Stimulated activated CD4-positive, alpha-beta T cell treated with anti-CD3 and anti-CD28 coated beads, TNF-alpha, amount 100 ng/mL, for 1 hour (primary cell): ENCODE data around the gene STT3B.
"Not testable (repeated sequence)": the region's sequence is repeated elsewhere in the genome, so short reads cannot be mapped to it uniquely, and the experiment has no call there.

ENCODE experiments used
- DNase-seq, 3 donors: peaks; one replicate each; pipeline ENCODE4 v3.0.0-alpha.2; 2020; ENCODE audit warnings: low read depth in 3 of 3, low spot score in 1 of 3

STT3B gene

GRCh38 chr3:31590650-31591049, 57.9 kb downstream of the STT3B start:
- DNase-seq = no peak

GRCh38 chr3:31592764-31593163, 60.0 kb downstream of the STT3B start:
- no peak for DNase-seq

DNA sequence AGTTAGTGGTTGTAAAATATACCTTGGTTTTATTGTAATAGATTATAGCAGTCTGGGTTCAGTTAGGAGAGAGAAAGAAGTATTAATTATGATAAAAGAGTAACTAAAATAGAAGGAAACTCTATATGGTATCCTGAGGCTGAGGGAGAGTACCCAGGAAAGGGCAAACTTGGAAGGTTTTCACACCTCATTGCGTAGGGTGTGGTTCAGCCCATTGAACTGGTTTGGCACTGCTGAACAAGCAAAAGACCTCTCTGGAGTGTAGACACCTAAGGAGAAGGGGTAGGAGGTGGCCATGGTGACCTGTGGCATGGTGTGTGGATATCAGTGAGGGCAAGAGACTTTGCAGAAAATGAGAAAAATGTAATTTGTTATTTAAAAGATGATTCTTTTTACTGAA, 63.5 kb downstream of the STT3B start:
- DNase-seq = no peak

- DNase-seq = no peak
These were observed 67.7 kb downstream of the STT3B start for GRCh38 chr3:31600431-31600830.

DNA sequence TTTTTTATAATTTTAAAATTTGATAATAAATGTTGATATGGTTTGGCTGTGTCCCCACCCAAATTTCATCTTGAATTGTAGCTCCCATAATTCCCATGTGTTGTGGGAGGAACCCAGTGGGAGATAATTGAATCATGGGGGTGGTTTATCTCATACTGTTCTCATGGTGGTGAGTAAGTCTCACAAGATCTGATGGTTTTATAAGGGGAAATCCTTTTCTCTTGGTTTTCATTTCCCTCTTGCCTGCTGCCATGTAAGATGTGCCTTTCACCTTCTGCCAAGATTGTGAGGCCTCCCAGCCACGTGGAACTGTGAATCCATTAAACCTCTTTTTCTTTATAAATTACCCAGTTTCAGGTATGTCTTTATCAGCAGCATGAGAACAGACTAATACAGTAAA, 72.6 kb downstream of the STT3B start:
- not testable (repeated sequence) for DNase-seq

- DNase-seq = no peak
These were observed 73.7 kb downstream of the STT3B start for GRCh38 chr3:31606453-31606852.

DNA sequence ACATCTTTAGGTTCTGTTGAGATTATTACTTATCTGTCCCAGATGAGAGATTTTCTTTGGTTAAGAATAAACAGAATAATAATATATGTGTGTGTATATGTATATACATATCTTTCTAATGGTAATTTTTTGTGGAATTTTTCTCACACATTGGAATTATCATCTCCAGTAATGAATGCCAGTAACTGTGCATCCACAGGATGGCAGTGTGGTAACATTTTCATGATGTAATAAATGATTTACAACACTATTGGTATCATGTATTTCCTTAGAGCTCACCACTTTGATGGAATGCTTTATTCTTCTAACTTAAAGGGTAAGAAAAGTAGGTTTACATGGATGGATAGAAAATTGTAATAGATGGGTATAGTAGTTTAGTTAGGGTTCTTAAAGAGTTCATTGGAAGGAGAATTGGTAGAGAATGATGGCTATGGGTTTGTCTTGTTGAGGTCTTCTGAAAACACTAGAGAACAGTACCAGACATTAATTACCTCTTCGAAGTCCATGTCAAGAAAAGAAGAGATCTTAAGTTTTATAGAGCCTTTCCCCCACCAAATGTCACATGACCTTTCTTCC, 78.1 kb downstream of the STT3B start:
- DNase-seq = no peak

GRCh38 chr3:31613177-31613576, 80.5 kb downstream of the STT3B start:
- DNase-seq = no peak

DNA sequence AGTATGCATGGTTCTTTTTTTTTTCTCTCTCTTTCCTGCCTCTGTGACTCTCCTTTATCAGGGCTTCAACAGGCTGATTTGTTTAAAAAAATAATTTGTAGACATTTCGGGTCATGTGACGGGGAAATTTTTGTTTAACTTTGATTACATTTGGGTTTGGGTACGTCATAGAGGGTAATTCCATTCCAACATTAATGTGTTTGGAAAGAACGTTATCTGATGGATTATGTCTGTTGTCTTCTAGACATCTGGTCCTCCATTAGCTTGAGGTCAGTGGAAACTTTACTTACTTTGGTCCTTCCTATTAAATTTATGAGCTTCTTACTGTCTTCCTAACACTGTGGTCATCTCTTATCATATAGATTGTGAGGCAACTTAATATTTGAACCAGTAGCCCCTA, 80.9 kb downstream of the STT3B start:
- DNase-seq = no peak

GRCh38 chr3:31614162-31614921, 81.6 kb downstream of the STT3B start:
- DNase-seq = no peak

GRCh38 chr3:31615071-31615875, 82.5 kb downstream of the STT3B start:
- DNase-seq = no peak

DNA sequence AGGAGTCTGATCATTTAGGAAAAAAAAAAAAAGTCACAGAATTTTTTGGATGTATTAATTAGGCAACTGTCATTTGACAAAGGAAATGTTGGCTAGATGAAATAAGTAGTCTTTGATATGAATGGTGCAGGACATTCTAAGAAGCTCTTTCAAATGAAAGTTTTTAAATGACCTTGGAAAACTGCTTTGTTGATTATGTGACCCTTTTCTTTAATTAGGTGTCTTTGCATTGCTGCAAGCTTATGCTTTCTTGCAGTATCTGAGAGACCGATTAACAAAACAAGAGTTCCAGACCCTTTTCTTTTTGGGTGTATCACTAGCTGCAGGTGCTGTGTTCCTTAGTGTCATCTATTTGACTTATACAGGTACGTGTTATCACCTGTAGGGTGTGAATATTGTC, 84.0 kb downstream of the STT3B start:
- no peak for DNase-seq

GRCh38 chr3:31620656-31621055, 87.9 kb downstream of the STT3B start:
- no peak for DNase-seq

GRCh38 chr3:31621314-31621713, 88.6 kb downstream of the STT3B start:
- DNase-seq = no peak

- DNase-seq = no peak
These were observed 90.0 kb downstream of the STT3B start for GRCh38 chr3:31622636-31623288.

- no peak for DNase-seq
These were observed 91.5 kb downstream of the STT3B start for GRCh38 chr3:31624083-31624709.

- DNase-seq = no peak
These were observed 92.6 kb downstream of the STT3B start for GRCh38 chr3:31625358-31625757.

DNA sequence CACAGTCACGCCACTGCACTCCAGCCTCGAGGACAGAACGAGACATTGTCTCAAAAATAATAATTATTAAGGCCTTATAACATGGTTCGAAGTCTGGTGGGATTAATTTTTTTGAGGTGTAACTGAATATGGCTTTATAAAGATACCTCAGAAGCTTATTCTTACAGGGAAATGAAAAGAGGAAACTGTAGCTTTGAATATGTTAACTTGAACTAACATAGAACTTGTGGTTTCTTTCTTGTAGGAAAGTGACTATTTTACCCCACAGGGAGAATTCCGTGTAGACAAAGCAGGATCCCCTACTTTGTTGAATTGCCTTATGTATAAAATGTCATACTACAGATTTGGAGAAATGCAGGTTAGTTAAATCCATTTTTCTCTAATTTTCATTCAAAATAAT, 96.3 kb downstream of the STT3B start:
- DNase-seq = no peak

DNA sequence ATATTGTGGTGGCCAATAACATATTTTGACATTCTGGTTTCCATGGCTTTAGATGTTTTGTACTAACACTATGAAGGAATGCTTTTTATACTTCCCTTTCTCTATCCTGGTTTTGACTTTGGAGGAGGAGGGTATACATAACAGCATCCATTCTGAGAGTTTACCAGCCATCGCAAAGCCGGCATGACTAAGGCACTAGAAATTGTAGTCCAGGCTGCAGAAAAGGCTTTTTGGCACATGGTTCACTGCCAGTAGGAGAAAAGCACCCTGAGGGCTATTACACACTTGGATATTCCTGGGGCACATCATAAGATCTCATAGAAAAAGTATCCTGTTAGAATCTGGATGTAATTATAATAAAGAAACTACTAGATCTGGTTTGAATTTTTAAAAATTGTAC, 101.8 kb downstream of the STT3B start:
- no peak for DNase-seq

DNA sequence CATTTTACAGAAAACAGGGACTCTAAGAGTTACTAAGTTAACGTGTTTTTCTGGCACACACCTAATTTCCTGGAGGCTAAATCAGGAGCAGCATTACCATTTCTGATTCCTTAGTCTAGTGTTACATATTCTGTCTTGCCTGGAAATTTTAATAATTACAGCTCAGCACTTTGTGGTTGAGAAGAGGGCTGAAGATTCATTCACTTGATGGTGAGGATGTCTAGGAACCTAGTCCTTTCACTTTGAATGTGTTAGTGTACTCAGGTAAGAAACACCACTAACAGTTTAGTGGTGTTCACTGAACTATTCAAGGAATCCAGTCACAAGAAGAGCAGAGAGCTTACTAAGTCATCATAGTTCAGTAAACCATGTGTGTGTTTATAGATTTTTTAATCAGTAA, 102.8 kb downstream of the STT3B start:
- no peak for DNase-seq

DNA sequence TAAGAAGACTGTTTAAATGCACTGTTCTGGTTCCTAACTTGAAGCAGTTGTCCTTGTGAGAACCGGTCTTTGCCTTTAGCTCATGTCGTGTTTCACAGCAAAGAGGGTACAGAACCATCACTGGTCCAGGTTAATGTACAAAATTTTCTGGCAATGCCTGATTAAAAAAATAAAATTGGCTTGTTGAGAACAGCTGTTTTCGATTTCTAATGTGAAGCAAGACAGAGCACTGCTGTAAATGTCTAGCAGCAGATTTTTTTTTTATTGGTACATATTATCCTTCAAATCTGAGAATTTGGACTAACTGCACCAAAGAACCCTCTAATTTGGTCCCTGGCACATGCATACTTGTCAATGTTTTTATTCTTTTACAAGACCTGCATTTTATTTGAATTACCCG, 103.3 kb downstream of the STT3B start:
- DNase-seq = no peak
